NCI-H748 (cell line): ENCODE measurements around the gene TRABD.
"Not testable (repeated sequence)": the region's sequence is repeated elsewhere in the genome, so short reads cannot be mapped to it uniquely, and the experiment has no call there.

ENCODE experiments used
- DNase-seq: peaks from one replicate; lab custom pipeline; 2025; ENCODE audit not compliant: unreplicated experiment; lab: John Stamatoyannopoulos, UW

The TRABD gene

DNA sequence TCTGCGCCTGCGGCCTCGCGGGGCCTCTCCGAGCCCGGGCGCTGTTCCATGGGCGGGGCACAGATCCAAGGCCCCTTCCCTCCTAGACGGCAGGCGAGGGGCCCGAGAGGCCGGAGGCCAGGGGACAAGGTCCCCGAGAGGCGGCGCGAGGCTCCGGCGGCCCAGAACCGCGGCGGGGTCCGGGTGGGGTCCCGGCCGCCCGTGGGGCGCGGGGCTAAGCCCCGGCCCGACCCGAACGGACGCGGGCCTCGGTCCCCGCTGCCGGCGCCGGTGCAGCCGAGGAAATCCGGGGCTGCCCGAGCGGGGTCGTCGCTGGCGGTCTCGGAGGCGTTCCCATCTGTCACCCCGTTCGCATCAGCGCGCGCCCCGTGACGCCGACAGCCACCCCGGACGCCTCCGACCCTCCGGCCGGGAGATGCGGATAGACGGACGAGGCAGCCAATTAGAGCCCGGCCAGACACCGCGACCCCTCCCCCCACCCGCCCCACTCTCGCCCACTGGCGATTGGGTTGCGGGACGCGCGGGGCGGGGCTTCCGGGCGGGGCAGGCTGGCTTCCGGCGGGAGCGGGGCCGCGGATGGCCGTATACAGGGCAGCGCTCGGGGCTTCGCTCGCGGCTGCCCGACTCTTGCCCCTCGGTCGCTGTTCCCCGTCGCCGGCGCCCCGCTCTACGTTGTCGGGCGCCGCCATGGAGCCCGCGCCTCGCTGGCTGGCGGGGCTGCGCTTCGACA lies 14.9 kb downstream of the TRABD start, which contains the start of gene SELENOO:
Gene SELENOO, plus strand, starts transcription at position 551 of the 730 bp plus-strand sequence. Its CDS starts 26 bp downstream, at position 577.
- peak; percentile 89 for DNase-seq

DNA sequence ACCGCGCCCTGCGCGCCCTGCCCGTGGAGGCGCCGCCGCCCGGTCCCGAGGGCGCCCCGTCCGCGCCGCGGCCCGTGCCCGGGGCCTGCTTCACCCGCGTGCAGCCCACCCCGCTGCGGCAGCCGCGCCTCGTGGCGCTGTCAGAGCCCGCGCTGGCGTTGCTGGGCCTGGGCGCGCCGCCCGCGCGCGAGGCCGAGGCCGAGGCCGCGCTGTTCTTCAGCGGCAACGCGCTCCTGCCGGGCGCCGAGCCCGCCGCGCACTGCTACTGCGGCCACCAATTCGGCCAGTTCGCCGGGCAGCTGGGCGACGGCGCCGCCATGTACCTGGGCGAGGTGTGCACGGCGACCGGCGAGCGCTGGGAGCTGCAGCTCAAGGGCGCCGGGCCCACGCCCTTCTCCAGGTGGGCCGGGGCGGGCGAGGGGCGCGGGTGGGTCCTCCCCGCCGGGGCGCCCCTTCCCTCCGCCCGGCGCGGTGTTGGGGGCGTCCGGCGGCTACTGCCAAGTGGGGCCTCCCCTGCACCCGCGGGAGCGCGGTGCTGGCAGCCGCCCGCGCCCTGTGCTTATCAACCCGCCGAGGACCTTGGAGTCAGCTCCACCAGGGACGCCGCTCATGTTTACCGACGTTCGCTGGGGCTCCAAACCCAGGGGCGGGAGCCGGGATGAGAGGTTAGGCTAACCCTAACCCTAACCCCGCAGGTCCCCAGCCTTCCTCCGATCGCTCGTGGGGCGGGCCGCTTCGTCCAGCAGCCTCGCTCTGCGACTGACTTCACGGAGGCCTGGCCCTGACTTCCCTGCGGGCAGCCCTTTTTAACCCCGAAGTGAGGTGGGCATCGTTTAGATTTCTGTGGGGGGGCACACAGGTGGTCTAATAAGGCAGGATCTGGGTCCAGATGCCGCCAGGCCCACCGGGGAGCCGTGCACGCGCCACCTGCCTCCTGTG lies 15.7 kb downstream of the TRABD start:
- DNase-seq: peak; percentile 63

DNA sequence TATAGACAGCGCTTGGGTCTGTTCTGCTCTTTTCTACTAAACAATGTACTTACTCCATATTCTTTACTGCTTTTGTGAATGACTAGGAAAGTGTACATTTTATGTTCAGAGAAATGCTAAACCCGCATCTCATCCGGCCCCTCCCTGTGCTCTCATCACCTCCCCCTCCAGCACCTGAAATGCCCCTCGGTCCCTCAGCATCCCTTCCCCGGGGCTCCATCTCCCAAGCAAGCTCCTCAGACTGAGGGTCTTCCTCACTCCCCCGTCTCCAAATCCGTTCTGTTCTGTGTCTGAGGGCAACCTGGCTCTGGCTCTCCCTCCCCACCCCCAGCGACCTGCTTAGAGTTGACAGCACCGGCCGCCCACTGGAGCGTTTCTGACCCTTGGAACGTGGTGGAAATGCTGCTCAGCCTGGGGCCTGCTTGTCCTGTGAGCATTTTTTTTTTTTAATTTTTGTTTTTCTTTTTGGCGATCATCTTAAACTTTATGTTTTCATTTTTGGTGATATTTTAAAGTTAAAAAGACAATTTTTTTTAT lies 16.5 kb downstream of the TRABD start:
- peak; percentile 49 for DNase-seq

DNA sequence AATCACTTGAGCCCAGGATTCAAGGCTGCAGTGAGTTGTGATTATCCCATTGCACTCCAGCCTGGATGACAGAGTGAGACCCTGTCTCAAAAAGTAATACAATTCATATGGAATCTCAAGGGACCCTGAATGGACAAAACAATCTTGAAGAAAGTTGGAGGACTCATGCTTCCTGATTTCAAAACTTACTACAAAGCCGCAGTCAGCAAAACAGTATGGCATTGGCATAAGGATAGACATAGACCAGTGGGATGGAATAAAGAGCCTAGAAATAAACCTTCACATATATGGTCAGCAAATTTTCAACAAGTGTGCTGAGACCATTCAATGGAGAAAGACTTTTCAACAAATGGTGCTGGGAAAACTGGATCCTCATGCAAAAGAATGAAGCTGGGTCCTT lies 17.6 kb downstream of the TRABD start:
- DNase-seq: no peak

DNA sequence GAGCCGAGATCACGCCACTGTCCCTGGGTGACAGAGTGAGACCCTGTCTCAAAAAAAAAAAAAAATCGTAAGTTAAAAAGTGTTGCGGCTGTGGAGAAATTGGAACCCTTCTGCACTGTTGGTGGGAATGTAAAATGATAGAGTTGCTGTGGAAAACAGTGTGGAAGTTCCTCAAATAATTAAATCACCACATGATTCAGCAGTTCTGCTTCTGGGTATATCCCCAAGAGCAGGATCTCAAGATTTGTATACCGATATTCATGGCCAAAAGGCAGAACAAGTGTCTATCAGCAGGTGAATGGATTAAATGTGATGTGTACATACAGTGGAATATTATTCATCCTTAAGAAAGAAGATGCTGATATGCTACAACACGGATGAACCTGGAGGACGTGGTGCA lies 18.9 kb downstream of the TRABD start:
- DNase-seq: no peak

DNA sequence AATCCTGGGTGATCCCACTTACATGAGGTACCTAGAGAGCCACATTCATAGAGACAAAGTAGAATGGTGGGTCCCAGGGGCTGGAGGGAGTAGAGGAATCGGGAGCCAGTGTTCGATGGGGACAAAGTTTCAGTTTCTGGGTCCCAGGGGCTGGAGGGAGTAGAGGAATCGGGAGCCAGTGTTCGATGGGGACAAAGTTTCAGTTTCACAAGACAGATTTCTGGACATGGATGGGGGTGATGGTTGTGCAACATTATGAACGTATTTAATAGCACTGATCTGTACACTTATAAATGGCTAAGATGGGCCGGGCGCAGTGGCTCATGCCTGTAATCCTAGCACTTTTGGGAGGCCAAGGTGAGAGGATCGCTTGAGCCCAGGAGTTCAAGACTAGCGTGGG lies 19.3 kb downstream of the TRABD start:
- DNase-seq: not testable (repeated sequence)

DNA sequence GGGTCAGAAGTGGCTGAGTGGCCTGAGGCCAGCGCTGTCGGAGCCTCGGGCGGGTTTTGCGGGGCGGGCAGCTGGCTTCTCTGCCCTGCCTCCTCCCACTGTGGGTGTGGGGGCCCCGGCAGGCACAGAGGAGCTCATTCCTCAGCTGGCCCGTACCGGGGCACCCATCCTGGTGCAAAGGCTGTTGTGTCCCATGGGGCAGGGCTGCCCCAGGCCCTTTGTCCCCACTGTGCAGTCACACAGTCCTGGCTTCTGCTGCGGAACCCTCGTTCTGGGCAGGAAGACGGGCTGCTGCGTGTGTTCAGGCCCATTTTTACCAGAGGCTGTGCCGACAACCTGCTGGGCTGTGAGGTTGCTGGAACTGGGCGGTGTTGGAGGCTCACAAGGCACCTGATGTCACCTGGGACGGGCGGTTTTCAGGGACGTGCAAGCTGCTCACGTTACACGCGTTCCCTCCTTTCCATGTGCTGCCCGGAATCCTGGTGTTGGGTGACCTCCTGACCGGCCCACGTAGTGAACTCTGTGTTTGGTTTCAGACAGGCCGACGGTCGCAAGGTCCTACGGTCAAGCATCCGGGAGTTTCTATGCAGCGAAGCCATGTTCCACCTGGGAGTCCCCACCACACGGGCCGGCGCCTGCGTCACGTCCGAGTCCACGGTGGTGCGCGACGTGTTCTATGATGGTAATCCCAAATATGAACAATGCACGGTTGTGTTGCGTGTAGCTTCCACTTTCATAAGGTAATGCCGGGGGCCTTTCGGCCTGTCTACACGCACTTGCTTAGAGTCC lies 20.3 kb downstream of the TRABD start:
- DNase-seq: no peak

DNA sequence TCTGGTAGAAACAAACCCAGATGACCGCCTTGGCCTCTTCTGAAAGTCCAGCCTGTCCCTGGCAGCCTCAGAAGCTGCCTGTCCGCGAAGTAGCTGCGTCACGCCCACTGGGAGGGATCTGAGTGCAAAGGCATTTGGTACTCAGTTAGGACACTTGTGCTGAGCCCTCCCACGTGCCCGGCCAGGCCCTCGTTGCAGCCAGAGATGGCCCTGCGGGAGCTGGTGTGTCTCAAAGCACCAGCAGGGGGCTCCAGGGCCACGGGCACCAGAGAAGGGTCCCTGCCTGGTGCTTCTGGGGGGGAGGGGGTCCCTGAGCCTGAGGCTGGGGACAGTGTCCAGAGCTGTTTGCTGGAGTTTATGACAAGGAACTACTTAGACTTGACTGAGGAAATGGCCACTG lies 20.9 kb downstream of the TRABD start:
- DNase-seq: no peak

DNA sequence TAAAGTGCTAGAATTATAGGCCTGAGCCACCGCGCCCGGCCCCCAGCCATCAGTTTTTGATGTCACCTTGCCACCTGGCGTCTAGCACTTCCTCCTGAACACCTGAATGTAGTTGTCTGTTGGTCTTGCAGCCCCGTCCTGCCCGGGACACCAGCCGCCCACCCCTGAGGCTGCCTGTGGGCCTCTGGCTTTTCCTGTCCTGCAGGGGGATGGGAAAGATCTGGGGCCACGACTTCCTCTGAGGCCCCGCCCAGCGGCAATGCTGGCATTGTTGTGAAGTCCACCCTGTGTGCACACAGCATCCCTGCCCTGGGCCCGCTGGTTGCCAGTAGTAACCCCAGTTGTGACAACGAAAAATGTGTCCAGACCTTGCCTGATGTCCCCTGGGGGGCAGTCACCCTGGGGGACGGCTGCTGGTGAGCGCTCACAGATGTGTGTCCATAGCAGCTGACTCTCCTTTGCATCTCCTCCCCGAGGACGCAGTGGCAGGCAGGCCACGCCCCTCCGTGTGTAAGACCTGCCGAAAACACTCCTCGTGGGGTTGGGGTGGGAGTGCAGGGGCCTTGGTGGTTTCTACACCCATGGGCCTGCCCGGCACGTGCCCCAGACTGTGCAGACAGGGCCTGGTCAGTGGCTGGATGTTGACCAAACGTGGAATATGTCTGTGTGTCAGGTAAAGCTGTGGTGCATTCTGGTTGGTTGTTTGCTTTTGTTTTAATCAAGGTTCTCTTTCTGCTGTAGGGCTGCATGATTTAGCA lies 21.8 kb downstream of the TRABD start:
- no peak for DNase-seq

DNA sequence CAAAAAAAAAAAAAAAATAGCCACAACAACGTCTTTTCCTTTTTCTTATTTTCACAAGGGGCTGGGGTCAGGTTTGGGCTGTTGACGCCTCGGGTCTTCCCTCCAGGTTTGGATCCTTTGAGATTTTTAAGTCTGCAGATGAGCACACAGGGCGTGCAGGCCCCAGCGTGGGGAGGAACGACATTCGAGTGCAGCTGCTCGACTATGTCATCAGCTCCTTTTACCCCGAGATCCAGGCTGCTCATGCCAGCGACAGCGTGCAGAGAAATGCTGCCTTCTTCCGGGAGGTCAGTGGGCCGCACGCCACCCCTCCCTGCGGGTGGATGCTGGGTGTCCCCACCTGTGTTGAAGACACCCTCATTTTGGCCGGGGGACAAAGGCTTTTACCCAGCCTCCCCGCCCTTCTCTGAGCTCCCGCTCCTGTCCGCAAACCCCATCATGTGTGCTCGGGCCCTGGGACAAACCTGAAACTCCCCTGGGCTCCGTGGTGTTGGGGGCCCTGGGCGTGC lies 22.8 kb downstream of the TRABD start:
- no peak for DNase-seq

DNA sequence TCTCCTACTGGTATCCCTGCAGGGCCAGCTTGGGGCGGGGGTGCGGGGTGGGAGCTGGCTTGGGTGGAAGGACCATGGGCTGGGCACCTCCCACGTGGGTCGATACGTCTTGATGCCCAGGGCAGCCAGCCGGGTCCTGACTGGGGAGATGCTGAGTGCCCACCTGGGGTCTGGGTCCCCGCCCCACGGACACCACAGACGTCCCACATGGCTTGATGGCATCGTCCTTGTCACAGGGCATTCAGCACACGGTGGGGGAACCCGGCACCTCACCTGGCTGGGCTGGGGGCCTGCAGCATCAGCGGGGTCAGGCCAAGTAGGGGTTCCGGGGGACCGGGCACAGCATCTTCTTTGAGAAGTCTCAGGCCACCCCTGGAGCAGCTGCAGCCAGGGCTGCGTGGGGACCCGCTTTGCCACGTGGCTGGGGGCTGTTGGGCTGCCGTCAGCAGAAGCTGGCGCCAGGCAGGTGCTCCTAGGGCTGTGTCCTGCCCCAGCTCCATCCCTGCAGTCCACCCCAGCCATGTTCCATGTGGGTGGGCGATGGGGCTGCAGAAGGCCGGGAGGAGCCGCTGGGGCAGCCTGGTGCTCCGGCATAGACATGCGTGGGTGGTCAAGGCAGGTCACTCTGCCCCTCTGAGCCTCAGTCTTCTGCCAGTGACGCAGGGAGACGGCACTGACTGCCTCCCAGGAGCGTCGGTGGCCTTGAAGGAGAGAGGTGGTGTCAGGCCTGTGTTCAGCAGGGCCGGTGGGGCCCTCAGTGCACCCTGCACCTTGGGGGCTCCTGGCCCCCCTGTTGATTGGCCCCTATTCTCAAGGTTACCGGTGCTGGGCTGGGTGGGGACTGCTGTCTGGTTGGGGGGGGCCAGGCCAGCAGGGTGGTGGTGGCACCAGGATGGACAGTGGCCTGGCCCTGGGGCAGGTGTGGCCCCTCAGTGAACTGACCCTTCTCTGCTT lies 23.5 kb downstream of the TRABD start:
- DNase-seq: no peak

DNA sequence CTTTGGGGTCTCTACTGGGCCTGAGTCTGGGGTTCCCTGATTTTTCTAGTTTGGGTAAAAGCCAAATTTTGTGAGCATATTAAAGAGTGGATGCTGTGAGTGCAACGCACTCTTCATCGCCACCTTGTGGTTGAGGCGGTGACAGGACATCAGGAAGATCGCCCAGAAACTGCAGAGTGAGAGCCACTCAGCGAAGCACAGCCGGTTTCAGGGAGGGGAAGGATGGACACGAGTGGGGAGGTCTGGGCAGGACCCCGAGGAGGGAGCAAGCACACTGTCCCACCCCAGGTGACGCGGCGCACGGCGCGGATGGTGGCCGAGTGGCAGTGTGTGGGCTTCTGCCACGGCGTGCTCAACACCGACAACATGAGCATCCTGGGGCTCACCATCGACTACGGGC lies 24.2 kb downstream of the TRABD start:
- DNase-seq: peak; percentile 51

DNA sequence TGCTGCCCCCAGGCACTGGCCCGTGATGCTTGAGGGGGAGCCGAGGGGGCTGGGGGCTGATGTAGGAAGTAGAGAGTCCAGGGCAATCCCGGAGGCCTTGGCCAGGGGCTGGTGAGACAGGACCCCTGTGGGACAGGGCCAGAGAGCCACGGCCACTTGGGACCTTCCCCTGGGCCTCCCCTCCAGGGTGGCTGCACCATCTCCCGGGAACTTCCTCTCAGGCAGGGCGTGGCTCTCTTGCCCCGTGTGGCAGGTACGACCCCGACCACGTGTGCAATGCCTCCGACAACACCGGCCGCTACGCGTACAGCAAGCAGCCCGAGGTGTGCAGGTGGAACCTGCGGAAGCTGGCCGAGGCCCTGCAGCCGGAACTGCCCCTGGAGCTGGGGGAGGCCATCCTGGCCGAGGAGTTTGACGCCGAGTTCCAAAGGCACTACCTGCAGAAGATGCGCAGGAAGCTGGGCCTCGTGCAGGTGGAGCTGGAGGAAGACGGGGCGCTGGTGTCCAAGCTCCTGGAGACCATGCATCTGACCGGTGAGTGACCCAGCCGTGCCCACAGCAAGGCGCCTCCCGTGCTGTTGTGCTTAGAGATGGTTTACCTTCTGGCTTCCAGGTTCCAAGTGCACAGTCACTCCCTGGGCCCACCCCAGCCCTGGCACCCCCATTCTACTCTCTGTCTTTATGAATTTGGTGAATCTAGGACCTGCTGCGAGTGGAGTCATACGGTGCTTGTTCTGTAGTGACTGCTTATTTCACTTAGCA lies 24.8 kb downstream of the TRABD start:
- no peak for DNase-seq

DNA sequence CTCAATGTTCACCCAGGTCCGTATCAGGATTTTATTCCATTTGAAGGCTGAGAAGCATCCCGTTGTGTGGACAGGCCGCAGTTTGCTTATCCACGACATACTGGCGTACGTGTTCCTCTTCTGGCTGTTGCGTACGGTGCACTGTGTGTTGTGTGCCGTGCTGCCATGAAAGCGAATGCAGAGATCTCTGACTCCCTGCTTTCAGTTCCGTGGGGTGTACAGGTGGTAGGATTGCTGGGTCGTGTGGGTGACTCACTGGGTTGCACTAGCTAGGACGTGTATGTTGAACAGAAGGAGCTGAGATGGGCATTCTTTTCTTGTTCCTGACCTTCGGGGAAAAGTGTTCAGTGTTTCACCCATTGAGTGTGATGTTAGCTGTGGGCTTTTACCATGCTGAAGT lies 25.4 kb downstream of the TRABD start:
- DNase-seq: no peak

DNA sequence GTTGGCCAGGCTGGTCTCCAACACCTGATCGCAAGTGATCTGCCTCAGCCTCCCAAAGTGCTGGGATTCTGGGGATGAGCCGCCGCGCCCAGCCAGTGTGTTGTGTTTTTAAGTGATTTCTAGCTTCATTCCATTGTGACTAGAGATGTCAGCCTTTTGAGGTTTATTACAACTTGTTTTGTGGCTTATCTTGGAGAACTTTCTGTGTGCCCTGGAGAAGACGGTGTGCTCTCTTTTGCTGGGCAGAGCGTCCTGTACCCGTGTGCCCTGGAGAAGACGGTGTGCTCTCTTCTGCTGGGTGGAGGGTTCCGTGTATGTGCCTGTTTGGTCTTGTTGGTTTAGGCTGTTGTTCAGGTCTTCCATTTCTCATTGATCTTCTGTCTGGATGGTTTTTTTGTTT lies 27.6 kb downstream of the TRABD start:
- DNase-seq: no peak

DNA sequence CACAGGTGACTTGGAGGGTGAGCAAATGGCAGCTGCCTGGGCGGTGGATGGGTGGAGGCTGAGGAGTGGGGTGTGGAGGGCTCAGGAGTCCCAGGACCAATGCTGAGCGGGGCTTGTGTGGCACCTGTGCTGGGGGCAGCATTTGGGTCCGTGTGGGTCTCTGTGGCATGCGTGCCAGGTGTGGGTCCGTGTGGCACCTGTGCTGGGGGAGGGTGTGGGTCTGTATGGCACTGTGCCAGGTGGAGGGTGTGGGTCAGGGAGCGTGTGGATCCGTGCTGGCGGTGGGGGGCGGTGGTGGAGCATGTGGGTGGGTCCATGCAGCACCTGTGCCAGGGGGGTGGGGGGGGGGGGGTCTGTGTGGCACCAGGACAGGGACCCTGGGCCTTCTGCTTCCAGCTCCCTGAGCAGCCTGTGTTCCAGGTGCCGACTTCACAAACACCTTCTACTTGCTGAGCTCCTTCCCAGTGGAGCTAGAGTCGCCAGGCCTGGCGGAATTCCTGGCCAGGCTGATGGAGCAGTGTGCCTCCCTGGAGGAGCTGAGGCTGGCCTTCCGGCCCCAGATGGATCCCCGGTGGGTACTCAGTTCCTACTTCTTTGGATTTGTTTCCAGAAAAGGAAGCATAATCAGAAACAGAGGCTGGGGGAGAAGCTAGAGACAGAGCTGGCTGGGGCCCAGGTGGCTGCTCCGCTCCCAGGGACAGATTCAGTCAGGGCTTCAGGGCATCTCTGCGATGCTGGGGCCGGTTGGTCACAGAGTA lies 29.8 kb downstream of the TRABD start:
- DNase-seq: no peak

DNA sequence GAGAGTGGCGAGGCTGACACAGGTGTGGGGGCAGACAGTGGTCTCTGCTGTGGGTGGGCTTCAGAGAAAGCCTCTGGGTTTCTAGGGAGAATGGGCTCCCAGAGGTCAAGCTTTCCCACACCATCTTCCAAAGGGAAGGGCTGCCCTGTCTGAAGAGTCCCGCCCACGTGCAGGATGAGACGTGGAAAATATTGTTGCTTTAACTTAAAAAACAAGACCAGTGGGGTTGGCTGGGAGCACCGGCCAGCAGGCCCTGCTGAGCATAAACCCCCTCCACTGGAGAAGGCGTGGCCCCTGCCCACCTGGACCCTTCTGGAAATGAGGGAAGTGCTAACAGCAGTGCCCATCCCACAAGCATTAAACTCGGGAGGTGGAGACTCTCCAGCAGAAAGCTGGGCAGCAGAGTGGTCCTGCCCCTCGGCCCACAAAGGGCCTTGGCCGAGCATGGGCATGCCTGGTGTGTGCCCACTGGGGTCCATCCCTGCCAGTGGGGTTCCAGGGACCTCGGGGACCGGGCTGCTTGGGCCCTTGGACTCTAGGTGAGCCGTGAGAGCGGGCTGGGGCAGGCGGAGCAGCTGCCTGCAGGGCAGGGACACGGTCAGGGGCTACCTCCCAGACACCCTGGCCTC lies 30.5 kb downstream of the TRABD start:
- no peak for DNase-seq
